ENCODE results near the gene SLC2A13.
"Not testable (repeated sequence)": the region's sequence is repeated elsewhere in the genome, so short reads cannot be mapped to it uniquely, and the experiment has no call there.

SLC2A13 gene

GRCh38 chr12:39812456-39812855, 293.4 kb downstream of the SLC2A13 start:
- not testable (repeated sequence) for DNase-seq (ENCODE audit: low read depth in 2 of 2)

GRCh38 chr12:39807043-39807442, 298.8 kb downstream of the SLC2A13 start:
- no peak for DNase-seq (ENCODE audit: low read depth in 2 of 2)

GRCh38 chr12:39805651-39806050, 300.2 kb downstream of the SLC2A13 start:
- no peak for DNase-seq (ENCODE audit: low read depth in 2 of 2)

GRCh38 chr12:39804898-39805297, 301.0 kb downstream of the SLC2A13 start:
- no peak for DNase-seq (ENCODE audit: low read depth in 2 of 2)

- DNase-seq (ENCODE audit: low read depth in 2 of 2): no peak
These were observed 301.4 kb downstream of the SLC2A13 start for GRCh38 chr12:39804479-39804878.

- no peak for DNase-seq (ENCODE audit: low read depth in 2 of 2)
These were observed 302.7 kb downstream of the SLC2A13 start for GRCh38 chr12:39803151-39803550.

GRCh38 chr12:39798977-39799376, 306.9 kb downstream of the SLC2A13 start:
- DNase-seq (ENCODE audit: low read depth in 2 of 2): no peak

GRCh38 chr12:39798429-39798828, 307.5 kb downstream of the SLC2A13 start:
- DNase-seq (ENCODE audit: low read depth in 2 of 2): no peak

- no peak for DNase-seq (ENCODE audit: low read depth in 2 of 2)
These were observed 310.4 kb downstream of the SLC2A13 start for GRCh38 chr12:39795481-39795880.

- no peak for DNase-seq (ENCODE audit: low read depth in 2 of 2)
These were observed 312.9 kb downstream of the SLC2A13 start for GRCh38 chr12:39792938-39793337.

GRCh38 chr12:39788239-39788638, 317.6 kb downstream of the SLC2A13 start:
- DNase-seq (ENCODE audit: low read depth in 2 of 2): no peak

GRCh38 chr12:39785814-39786213, 320.1 kb downstream of the SLC2A13 start:
- not testable (repeated sequence) for DNase-seq (ENCODE audit: low read depth in 2 of 2)

GRCh38 chr12:39782026-39782545, 323.8 kb downstream of the SLC2A13 start:
- DNase-seq (ENCODE audit: low read depth in 2 of 2): no peak

GRCh38 chr12:39780913-39781446, 324.9 kb downstream of the SLC2A13 start:
- no peak for DNase-seq (ENCODE audit: low read depth in 2 of 2)

GRCh38 chr12:39780411-39780912, 325.4 kb downstream of the SLC2A13 start:
- DNase-seq (ENCODE audit: low read depth in 2 of 2): no peak

- DNase-seq (ENCODE audit: low read depth in 2 of 2): no peak
These were observed 326.0 kb downstream of the SLC2A13 start for GRCh38 chr12:39779768-39780340.

GRCh38 chr12:39777465-39777864, 328.4 kb downstream of the SLC2A13 start:
- DNase-seq (ENCODE audit: low read depth in 2 of 2): no peak

- no peak for DNase-seq (ENCODE audit: low read depth in 2 of 2)
These were observed 332.6 kb downstream of the SLC2A13 start for GRCh38 chr12:39773266-39773665.

GRCh38 chr12:39772821-39773259, 333.0 kb downstream of the SLC2A13 start:
- no peak for DNase-seq (ENCODE audit: low read depth in 2 of 2)

GRCh38 chr12:39771456-39771855, 334.4 kb downstream of the SLC2A13 start:
- DNase-seq (ENCODE audit: low read depth in 2 of 2): no peak

GRCh38 chr12:39764944-39765560, 340.8 kb downstream of the SLC2A13 start:
- no peak for DNase-seq (ENCODE audit: low read depth in 2 of 2)

- no peak for DNase-seq (ENCODE audit: low read depth in 2 of 2)
These were observed 342.1 kb downstream of the SLC2A13 start for GRCh38 chr12:39763890-39764169.

Measured in stimulated activated CD4-positive, alpha-beta T cell treated with anti-CD3 and anti-CD28 coated beads, Interleukin-4, amount 100 ng/mL, for 48 hours (primary cell).